MCF 10A (cell line): ENCODE results near the gene TOMM34. TPM values are rescaled to one million over a fixed set of nuclear protein-coding genes. Genes with fewer than 3 reads are reported as not detected.

Source experiments
- total RNA-seq: library from RNA; stranded (reverse); gene quantifications from 2 replicates; pipeline ENCODE4 v1.2.3, GENCODE V29; 2022

TOMM34 gene
- total RNA-seq, 1 experiment from 2014 or later = 60.0 TPM

Other genes starting within 250 kb of the TOMM34 start
- gene CCN5, start 245.0 kb downstream of the TOMM34 start, total RNA-seq = 0.93 and 1.4 TPM in 2 replicates
- 0.93 and 1.4 TPM in 2 replicates for gene KCNK15, start 214.5 kb downstream of the TOMM34 start, total RNA-seq
- not detected in 2 replicates for gene RIMS4, start 149.9 kb downstream of the TOMM34 start, total RNA-seq
- gene YWHAB, start 74.7 kb downstream of the TOMM34 start, total RNA-seq = 235 and 250 TPM in 2 replicates
- 150 and 182 TPM in 2 replicates for gene PABPC1L, start 50.3 kb downstream of the TOMM34 start, total RNA-seq
- 47.7 and 51.4 TPM in 2 replicates for gene STK4, start 6.1 kb upstream of the TOMM34 start, total RNA-seq
- not detected in 2 replicates for gene KCNS1, start 140.7 kb upstream of the TOMM34 start, total RNA-seq
- gene WFDC5, start 154.8 kb upstream of the TOMM34 start, total RNA-seq = not detected in 2 replicates
- not detected in 2 replicates for gene WFDC12, start 164.1 kb upstream of the TOMM34 start, total RNA-seq
- gene PI3, start 214.5 kb upstream of the TOMM34 start, total RNA-seq = 1.0 and 2.8 TPM in 2 replicates
- not detected in 2 replicates for gene SEMG1, start 246.6 kb upstream of the TOMM34 start, total RNA-seq